Liver (tissue), 9 donors: Measurements from ENCODE around the gene ITGA6. TPM values are rescaled to one million over a fixed set of nuclear protein-coding genes. Genes with fewer than 3 reads are reported as not detected.
"Not testable (repeated sequence)": the region's sequence is repeated elsewhere in the genome, so short reads cannot be mapped to it uniquely, and the experiment has no call there.

ENCODE experiments used
- DNase-seq: peaks from one replicate; pipeline ENCODE4 v3.0.0-alpha.2; 2017; ENCODE audit warnings: low spot score
- H3K27ac ChIP-seq, 2 donors: one replicate each; pipeline ENCODE4 v1.7.0; 2013; ENCODE audit warnings: inconsistent platforms in 2 of 2, low read length in 2 of 2, control low read depth in 1 of 2, low read depth in 1 of 2, mild to moderate bottlenecking in 1 of 2
- H3K27me3 ChIP-seq, 4 donors: one replicate each; pipeline versions ENCODE4 v1.6.1 to v1.7.0; 2013; ENCODE audit warnings: low read length in 3 of 4, inconsistent platforms in 1 of 4, mild to moderate bottlenecking in 1 of 4, moderate library complexity in 1 of 4; ENCODE audit not compliant: control insufficient read depth in 4 of 4, insufficient read depth in 4 of 4
- H3K36me3 ChIP-seq, 4 donors: one replicate each; pipeline versions ENCODE4 v1.6.1 to v1.7.0; 2013; ENCODE audit warnings: low read length in 3 of 4, mild to moderate bottlenecking in 3 of 4, low read depth in 1 of 4, moderate library complexity in 1 of 4; ENCODE audit not compliant: control insufficient read depth in 4 of 4, insufficient read depth in 3 of 4
- H3K4me1 ChIP-seq, 4 donors: one replicate each; pipeline versions ENCODE4 v1.6.1 to v1.7.0; 2013; ENCODE audit warnings: low read length in 3 of 4, mild to moderate bottlenecking in 3 of 4, moderate library complexity in 1 of 4; ENCODE audit not compliant: control insufficient read depth in 4 of 4, insufficient read depth in 4 of 4
- H3K4me3 ChIP-seq, 3 donors: one replicate each; pipeline versions ENCODE4 v1.6.1 to v1.7.0; 2013; ENCODE audit warnings: low read length in 3 of 3, control low read depth in 1 of 3, low read depth in 1 of 3, mild to moderate bottlenecking in 1 of 3
- H3K9ac ChIP-seq, 2 donors: one replicate each; pipeline ENCODE4 v1.7.0; 2013; ENCODE audit warnings: low read length in 2 of 2, mild to moderate bottlenecking in 2 of 2, moderate library complexity in 2 of 2, control low read depth in 1 of 2, low read depth in 1 of 2
- H3K9me3 ChIP-seq, 4 donors: one replicate each; pipeline versions ENCODE4 v1.6.1 to v1.7.0; 2013; ENCODE audit warnings: low read length in 3 of 4; ENCODE audit not compliant: control insufficient read depth in 4 of 4
- CTCF ChIP-seq: fragments of 150-350 bp; IDR thresholded peaks from 2 replicates; pipeline ENCODE4 v1.5.1; 2017; ENCODE audit warnings: improper control_type of control experiment, low read depth, low read length; ENCODE audit not compliant: missing input control
- EGR1 ChIP-seq, 2 donors: IDR thresholded peaks; 2 replicates each; pipeline ENCODE4 v1.6.1; 2016 to 2018; ENCODE audit warnings: antibody characterized with exemption in 2 of 2, low read depth in 2 of 2
- FOXA2 ChIP-seq: IDR thresholded peaks from 2 replicates; pipeline ENCODE4 v1.6.1; 2016; ENCODE audit warnings: antibody characterized with exemption
- GABPA ChIP-seq, 2 donors: IDR thresholded peaks in 1 of 2; conservative IDR thresholded peaks in 1 of 2; 2 replicates each; pipeline ENCODE4 v1.6.1; 2016; ENCODE audit warnings: antibody characterized with exemption in 2 of 2, mild to moderate bottlenecking in 1 of 2, moderate library complexity in 1 of 2
- HNF4A ChIP-seq, 2 donors: conservative IDR thresholded peaks; 2 replicates each; pipeline ENCODE4 v1.6.1; 2016; ENCODE audit warnings: antibody characterized with exemption in 2 of 2, mild to moderate bottlenecking in 2 of 2
- JUND ChIP-seq, 2 donors: IDR thresholded peaks; 2 replicates each; pipeline ENCODE4 v1.6.1; 2016; ENCODE audit warnings: antibody characterized with exemption in 2 of 2
- MAX ChIP-seq: IDR thresholded peaks from 2 replicates; pipeline ENCODE4 v1.6.1; 2016; ENCODE audit warnings: antibody characterized with exemption
- RAD21 ChIP-seq, 2 donors: IDR thresholded peaks; 2 replicates each; pipeline ENCODE4 v1.6.1; 2016; ENCODE audit warnings: antibody characterized with exemption in 2 of 2, mild to moderate bottlenecking in 2 of 2
- RXRA ChIP-seq, 2 donors: IDR thresholded peaks; 2 replicates each; pipeline ENCODE4 v1.6.1; 2017 to 2018; ENCODE audit warnings: antibody characterized with exemption in 2 of 2, mild to moderate bottlenecking in 1 of 2
- SP1 ChIP-seq: IDR thresholded peaks from 2 replicates; pipeline ENCODE4 v1.6.1; 2018; ENCODE audit warnings: antibody characterized with exemption, mild to moderate bottlenecking
- TAF1 ChIP-seq: conservative IDR thresholded peaks from 2 replicates; pipeline ENCODE4 v1.6.1; 2016; ENCODE audit warnings: antibody characterized with exemption, mild to moderate bottlenecking
- ZBTB33 ChIP-seq: IDR thresholded peaks from 2 replicates; pipeline ENCODE4 v1.6.1; 2016; ENCODE audit warnings: antibody characterized with exemption
- WGBS: extraction: QIAGEN DNeasy Blood & Tissue Kit; methylation state at CpG from one replicate; pipeline ENCODE4 v1.1.7; 2013; 5-methylcytosine and 5-hydroxymethylcytosine counted together
- polyA plus RNA-seq, 2 donors: library from polyadenylated mRNA; stranded (reverse) in 1 of 2; unstranded in 1 of 2; fragments of 200-250 nt in 1 of 2; fragments of >200 nt in 1 of 2; fragmentation: Nextera tagmentation in 1 of 2; extraction: Ambion mirVana in 1 of 2; gene quantifications; one replicate each; pipeline versions ENCODE4 v1.2.1 to v1.2.3, GENCODE V29; 2013 to 2015
- total RNA-seq, 2 donors: library from RNA; depleted of rRNA; stranded (reverse); fragments of >200 nt; gene quantifications; one replicate each; pipeline ENCODE4 v1.2.3, GENCODE V29; 2014
- donor health status: healthy.
- donor health status: healthy.
- donor health status: healthy.
- donor health status: healthy.
- donor health status: healthy.

The ITGA6 gene
- total and polyA plus RNA-seq, 4 donors, result 5.8 to 21.6 (median 11.4) TPM

- TF ChIP-seq CTCF, result no peak
These were observed 91.6 kb downstream of the ITGA6 start (continued) for GRCh38 chr2:172518995-172519394.

- TF ChIP-seq SP1, result no peak
- TF ChIP-seq EGR1 (IDR thresholded peaks at IDR 0.05; ENCODE audit: low read depth in 2 of 2), result no peak
- TF ChIP-seq RAD21 (IDR thresholded peaks at IDR 0.05), result no peak
- TF ChIP-seq MAX, result no peak
- TF ChIP-seq JUND (IDR thresholded peaks at IDR 0.05), result no peak
- TF ChIP-seq TAF1, result no peak
- no peak for TF ChIP-seq CTCF
- TF ChIP-seq ZBTB33, result no peak
- TF ChIP-seq FOXA2, result no peak
- no peak for TF ChIP-seq GABPA (IDR thresholded peaks at IDR 0.05 in 1 of 2, conservative IDR thresholded peaks at IDR 0.05 in 1 of 2)
- Histone ChIP-seq H3K36me3 (no peaks in the 10 kb centered on the region), H3K4me3 (no peak overlapping the region), H3K27ac (no peak overlapping the region), H3K27me3 (no peaks in the 10 kb centered on the region), H3K9ac (no peak overlapping the region), H3K9me3 (peaks cover 0 to 7% (median 0%) of the 10 kb centered on the region in 4 donors), H3K4me1 (no peaks in the 10 kb centered on the region)
- 91% methylated on average over 4 of the region's 4 CpGs for WGBS
- no peak for DNase-seq
These were observed 98.2 kb downstream of the ITGA6 start for GRCh38 chr2:172525601-172526000.

- no peak for DNase-seq
- no peaks in the 10 kb centered on the region for H3K4me1 ChIP-seq
- no peak for TF ChIP-seq RAD21 (IDR thresholded peaks at IDR 0.05)
- TF ChIP-seq RXRA (IDR thresholded peaks at IDR 0.05), result no peak
- TF ChIP-seq GABPA (IDR thresholded peaks at IDR 0.05 in 1 of 2, conservative IDR thresholded peaks at IDR 0.05 in 1 of 2), result no peak
- no peak for TF ChIP-seq CTCF
- TF ChIP-seq HNF4A (conservative IDR thresholded peaks at IDR 0.05), result no peak
- no peaks in the 10 kb centered on the region for H3K36me3 ChIP-seq
- H3K4me3 ChIP-seq, result no peak overlapping the region
- no peak overlapping the region for H3K9ac ChIP-seq
- H3K27ac ChIP-seq, result no peak overlapping the region
- 86% methylated on average over 2 of the region's 2 CpGs for WGBS
- no peaks in the 10 kb centered on the region for H3K27me3 ChIP-seq
- peaks cover 4 to 10% (median 7%) of the 10 kb centered on the region in 4 donors for H3K9me3 ChIP-seq
These were observed 103.9 kb downstream of the ITGA6 start for GRCh38 chr2:172531309-172531708.

DNA sequence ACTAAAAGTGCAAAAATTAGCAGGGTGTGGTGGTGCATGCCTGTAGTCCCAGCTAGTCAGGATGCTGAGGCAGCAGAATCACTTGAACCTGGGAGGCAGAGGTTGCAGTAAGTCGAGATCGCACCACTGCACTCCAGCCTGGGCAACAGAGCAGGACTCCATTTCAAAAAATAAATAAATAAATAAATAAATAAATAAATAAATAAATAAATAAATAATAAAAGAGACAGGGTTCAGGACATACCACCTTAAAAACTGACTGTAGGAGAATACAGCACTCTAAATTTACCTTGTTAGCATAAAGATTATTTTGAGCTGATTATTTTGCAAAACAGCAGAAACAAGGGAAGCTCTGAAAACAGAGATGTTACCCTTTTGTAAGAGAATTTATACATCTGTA, 105.1 kb downstream of the ITGA6 start:
- DNase-seq, H3K27ac ChIP-seq, H3K4me3 ChIP-seq, H3K4me1 ChIP-seq, H3K9ac ChIP-seq, H3K36me3 ChIP-seq, H3K27me3 ChIP-seq: not testable (repeated sequence)
- 96% methylated on average over 2 of the region's 2 CpGs for WGBS
- peaks cover 4 to 10% (median 6%) of the 10 kb centered on the region in 4 donors for H3K9me3 ChIP-seq
